Neural progenitor cell (in vitro differentiated cells): ENCODE data around the gene KDM3B. TPM values are rescaled to one million over a fixed set of nuclear protein-coding genes. Genes with fewer than 3 reads are reported as not detected.

Source experiments
- DNase-seq: peaks from one replicate; pipeline ENCODE4 v3.0.0-alpha.2; 2016; ENCODE audit warnings: low spot score
- H2AFZ ChIP-seq: fragments of 200-600 bp; sonication (generic); replicated peaks from 2 replicates; pipeline ENCODE4 v1.6.1; 2016; ENCODE audit warnings: antibody characterized with exemption
- H3F3A ChIP-seq: fragments of 200-600 bp; sonication (generic); 2 replicates; pipeline ENCODE4 v1.6.1; 2016; ENCODE audit warnings: antibody characterized with exemption, low read depth
- H3K27ac ChIP-seq: fragments of 200-600 bp; sonication (generic); 2 replicates; pipeline ENCODE4 v1.5.1; 2016; ENCODE audit warnings: mild to moderate bottlenecking
- H3K27me3 ChIP-seq: fragments of 200-600 bp; sonication (generic); 2 replicates; pipeline ENCODE4 v1.6.1; 2016; ENCODE audit warnings: mild to moderate bottlenecking, moderate library complexity
- H3K36me3 ChIP-seq: fragments of 200-600 bp; sonication (generic); 2 replicates; pipeline ENCODE4 v1.5.1; 2016
- H3K4me1 ChIP-seq: fragments of 200-600 bp; sonication (generic); 2 replicates; pipeline ENCODE4 v1.6.1; 2016; ENCODE audit warnings: mixed run types
- H3K4me2 ChIP-seq: fragments of 200-600 bp; sonication (generic); 2 replicates; pipeline ENCODE4 v1.6.1; 2016
- H3K4me3 ChIP-seq: fragments of 200-600 bp; sonication (generic); 2 replicates; pipeline ENCODE4 v1.5.1; 2016
- H3K79me2 ChIP-seq: fragments of 200-600 bp; sonication (generic); 2 replicates; pipeline ENCODE4 v1.6.1; 2016; ENCODE audit warnings: low read depth
- H3K9ac ChIP-seq: fragments of 200-600 bp; sonication (generic); 2 replicates; pipeline ENCODE4 v1.6.1; 2016
- H3K9me3 ChIP-seq: fragments of 200-600 bp; sonication (generic); 2 replicates; pipeline ENCODE4 v1.5.1; 2016; ENCODE audit warnings: low read depth
- H4K20me1 ChIP-seq: fragments of 200-600 bp; sonication (generic); 2 replicates; pipeline ENCODE4 v1.6.1; 2016; ENCODE audit warnings: low read depth
- H3K27ac Mint-ChIP-seq: 3 replicates; pipeline ENCODE4 v1.8.0; 2021; ENCODE audit warnings: mixed read lengths
- H3K27me3 Mint-ChIP-seq: 2 replicates; pipeline ENCODE4 v1.8.0; 2022; ENCODE audit warnings: low read depth, mild to moderate bottlenecking, inconsistent platforms, moderate library complexity, mixed read lengths; ENCODE audit not compliant: insufficient read depth
- H3K36me3 Mint-ChIP-seq: 3 replicates; pipeline ENCODE4 v1.8.0; 2021; ENCODE audit warnings: mixed read lengths
- H3K4me1 Mint-ChIP-seq: 3 replicates; pipeline ENCODE4 v1.8.0; 2021; ENCODE audit warnings: mixed read lengths
- H3K4me3 Mint-ChIP-seq: 3 replicates; pipeline ENCODE4 v1.8.0; 2021; ENCODE audit warnings: mild to moderate bottlenecking, moderate library complexity, mixed read lengths
- H3K9me3 Mint-ChIP-seq: 3 replicates; pipeline ENCODE4 v1.8.0; 2020; ENCODE audit warnings: mixed read lengths
- EZH2 ChIP-seq: fragments of 200-600 bp; sonication (generic); IDR thresholded peaks from 2 replicates; pipeline ENCODE4 v1.6.1; 2017; ENCODE audit warnings: antibody characterized with exemption, mild to moderate bottlenecking, moderate library complexity
- EZH2phosphoT487 ChIP-seq: fragments of 200-600 bp; sonication (generic); IDR thresholded peaks from 2 replicates; pipeline ENCODE4 v1.6.1; 2017; ENCODE audit warnings: antibody characterized with exemption
- total RNA-seq: library from RNA; depleted of rRNA; stranded (reverse); fragments of >200 nt; gene quantifications from 2 replicates; pipeline ENCODE4 v1.2.3, GENCODE V29; 2015; ENCODE audit warnings: low replicate concordance
- TF ChIP-seq, protein P1 (sequence below): fragments of 200-600 bp; sonication (generic); IDR thresholded peaks from 2 replicates; pipeline ENCODE4 v1.5.1; 2017; ENCODE audit warnings: antibody characterized with exemption, mild to moderate bottlenecking

KDM3B gene, protein sequence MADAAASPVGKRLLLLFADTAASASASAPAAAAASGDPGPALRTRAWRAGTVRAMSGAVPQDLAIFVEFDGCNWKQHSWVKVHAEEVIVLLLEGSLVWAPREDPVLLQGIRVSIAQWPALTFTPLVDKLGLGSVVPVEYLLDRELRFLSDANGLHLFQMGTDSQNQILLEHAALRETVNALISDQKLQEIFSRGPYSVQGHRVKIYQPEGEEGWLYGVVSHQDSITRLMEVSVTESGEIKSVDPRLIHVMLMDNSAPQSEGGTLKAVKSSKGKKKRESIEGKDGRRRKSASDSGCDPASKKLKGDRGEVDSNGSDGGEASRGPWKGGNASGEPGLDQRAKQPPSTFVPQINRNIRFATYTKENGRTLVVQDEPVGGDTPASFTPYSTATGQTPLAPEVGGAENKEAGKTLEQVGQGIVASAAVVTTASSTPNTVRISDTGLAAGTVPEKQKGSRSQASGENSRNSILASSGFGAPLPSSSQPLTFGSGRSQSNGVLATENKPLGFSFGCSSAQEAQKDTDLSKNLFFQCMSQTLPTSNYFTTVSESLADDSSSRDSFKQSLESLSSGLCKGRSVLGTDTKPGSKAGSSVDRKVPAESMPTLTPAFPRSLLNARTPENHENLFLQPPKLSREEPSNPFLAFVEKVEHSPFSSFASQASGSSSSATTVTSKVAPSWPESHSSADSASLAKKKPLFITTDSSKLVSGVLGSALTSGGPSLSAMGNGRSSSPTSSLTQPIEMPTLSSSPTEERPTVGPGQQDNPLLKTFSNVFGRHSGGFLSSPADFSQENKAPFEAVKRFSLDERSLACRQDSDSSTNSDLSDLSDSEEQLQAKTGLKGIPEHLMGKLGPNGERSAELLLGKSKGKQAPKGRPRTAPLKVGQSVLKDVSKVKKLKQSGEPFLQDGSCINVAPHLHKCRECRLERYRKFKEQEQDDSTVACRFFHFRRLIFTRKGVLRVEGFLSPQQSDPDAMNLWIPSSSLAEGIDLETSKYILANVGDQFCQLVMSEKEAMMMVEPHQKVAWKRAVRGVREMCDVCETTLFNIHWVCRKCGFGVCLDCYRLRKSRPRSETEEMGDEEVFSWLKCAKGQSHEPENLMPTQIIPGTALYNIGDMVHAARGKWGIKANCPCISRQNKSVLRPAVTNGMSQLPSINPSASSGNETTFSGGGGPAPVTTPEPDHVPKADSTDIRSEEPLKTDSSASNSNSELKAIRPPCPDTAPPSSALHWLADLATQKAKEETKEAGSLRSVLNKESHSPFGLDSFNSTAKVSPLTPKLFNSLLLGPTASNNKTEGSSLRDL (N-terminal part only)
- total RNA-seq = 130 and 136 TPM in 2 replicates

DNA sequence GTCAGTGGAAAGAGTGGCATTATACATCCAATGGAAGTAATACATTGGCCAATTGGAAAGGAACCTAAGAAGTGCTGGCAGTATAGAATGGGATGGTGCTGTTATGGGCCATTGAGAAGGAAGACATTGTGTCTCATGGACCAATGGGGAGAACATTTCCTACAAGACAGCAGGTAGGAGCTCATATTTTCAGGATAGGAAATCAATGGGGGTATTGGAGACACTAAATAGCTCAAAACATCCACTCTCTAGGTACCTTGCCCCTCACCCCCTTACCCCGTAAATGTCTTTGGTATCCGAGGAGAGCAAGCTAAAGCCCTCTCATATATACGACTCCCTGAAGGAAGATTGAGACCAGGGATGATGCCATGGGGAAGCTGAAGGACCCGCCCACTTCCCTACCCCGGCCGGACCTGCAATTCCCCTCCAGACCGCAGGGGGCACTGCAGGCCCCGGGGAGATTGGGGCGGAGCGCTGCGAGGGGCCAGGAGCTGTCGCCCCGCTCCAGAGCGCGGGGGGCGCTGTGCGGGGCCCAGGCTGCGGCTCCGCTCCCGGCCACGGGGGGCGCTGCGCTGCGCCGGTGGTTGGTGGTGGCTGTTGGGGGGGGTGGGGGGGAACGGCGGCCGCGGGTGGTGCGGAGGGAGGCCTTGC lies at the start of gene KDM3B:
Gene KDM3B, plus strand, starts transcription at position 615 of the 651 bp plus-strand sequence. CDS start 111 bp downstream, outside the sequence.
- Histone ChIP-seq H4K20me1 (peaks cover 38% of the 10 kb centered on the region), H3K27ac (peak within 1 kb of the TSS; percentile 84)
- H3K27ac Mint-ChIP-seq = peak within 1 kb of the TSS; percentile 95

DNA sequence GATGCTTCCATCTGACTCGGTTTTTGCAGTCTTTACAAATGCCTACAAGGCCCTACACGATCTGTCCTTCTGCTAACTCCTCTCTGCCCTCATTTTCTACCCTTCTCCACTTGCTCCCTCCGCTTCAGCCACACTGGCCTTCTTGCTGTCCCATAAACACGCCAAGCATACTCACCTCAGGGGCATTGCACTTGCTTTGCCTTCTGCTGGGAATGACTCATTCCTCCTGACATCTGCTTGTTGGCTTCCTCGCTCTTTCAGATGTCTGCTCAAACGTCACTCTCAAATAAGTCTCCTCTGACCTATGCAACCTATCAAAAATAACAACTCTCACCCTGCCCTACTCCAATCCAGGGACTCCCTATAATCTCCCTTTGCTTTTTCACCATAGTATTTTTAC lies 49.1 kb upstream of the KDM3B start:
- no peaks in the 10 kb centered on the region for H3K4me1 ChIP-seq
- H3K4me2 ChIP-seq = no peak overlapping the region
- Mint-ChIP-seq H3K36me3 (peaks cover 20% of the 10 kb centered on the region), H3K4me1 (peaks cover 5% of the 10 kb centered on the region), H3K4me3 (no peak overlapping the region), H3K27me3 (peaks cover 3% of the 10 kb centered on the region), H3K9me3 (no peaks in the 10 kb centered on the region), H3K27ac (no peak overlapping the region)
- no peaks in the 10 kb centered on the region for H3K27me3 ChIP-seq
- H3F3A ChIP-seq = no peaks in the 10 kb centered on the region
- no peak overlapping the region for H3K4me3 ChIP-seq
- H3K36me3 ChIP-seq = no peaks in the 10 kb centered on the region
- DNase-seq = no peak
- H3K9ac ChIP-seq = no peak overlapping the region
- H3K27ac ChIP-seq = no peak overlapping the region
- no peak overlapping the region for H2AFZ ChIP-seq
- no peaks in the 10 kb centered on the region for H3K9me3 ChIP-seq
- no peaks in the 10 kb centered on the region for H3K79me2 ChIP-seq
- TF ChIP-seq, protein P1, sequence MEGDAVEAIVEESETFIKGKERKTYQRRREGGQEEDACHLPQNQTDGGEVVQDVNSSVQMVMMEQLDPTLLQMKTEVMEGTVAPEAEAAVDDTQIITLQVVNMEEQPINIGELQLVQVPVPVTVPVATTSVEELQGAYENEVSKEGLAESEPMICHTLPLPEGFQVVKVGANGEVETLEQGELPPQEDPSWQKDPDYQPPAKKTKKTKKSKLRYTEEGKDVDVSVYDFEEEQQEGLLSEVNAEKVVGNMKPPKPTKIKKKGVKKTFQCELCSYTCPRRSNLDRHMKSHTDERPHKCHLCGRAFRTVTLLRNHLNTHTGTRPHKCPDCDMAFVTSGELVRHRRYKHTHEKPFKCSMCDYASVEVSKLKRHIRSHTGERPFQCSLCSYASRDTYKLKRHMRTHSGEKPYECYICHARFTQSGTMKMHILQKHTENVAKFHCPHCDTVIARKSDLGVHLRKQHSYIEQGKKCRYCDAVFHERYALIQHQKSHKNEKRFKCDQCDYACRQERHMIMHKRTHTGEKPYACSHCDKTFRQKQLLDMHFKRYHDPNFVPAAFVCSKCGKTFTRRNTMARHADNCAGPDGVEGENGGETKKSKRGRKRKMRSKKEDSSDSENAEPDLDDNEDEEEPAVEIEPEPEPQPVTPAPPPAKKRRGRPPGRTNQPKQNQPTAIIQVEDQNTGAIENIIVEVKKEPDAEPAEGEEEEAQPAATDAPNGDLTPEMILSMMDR = no peak
- TF ChIP-seq EZH2 (no peak), EZH2phosphoT487 (no peak)
- H4K20me1 ChIP-seq = no peaks in the 10 kb centered on the region

More for the DNA sequence above, at the start of gene KDM3B:
- peak within 1 kb of the TSS; percentile 96 for H3K4me2 ChIP-seq
- H3F3A ChIP-seq = peaks cover 53% of the 10 kb centered on the region
- no peak within 1 kb of the TSS for H2AFZ ChIP-seq
- H3K79me2 ChIP-seq = peaks cover 46% of the 10 kb centered on the region
- H3K36me3 Mint-ChIP-seq = peaks cover 36% of the 10 kb centered on the region
- H3K27me3 ChIP-seq = no peaks in the 10 kb centered on the region
- peaks cover 9% of the 10 kb centered on the region for H3K9me3 Mint-ChIP-seq
- H3K4me1 Mint-ChIP-seq = peaks cover 25% of the 10 kb centered on the region
- H3K4me1 ChIP-seq = peaks cover 16% of the 10 kb centered on the region
- no peaks in the 10 kb centered on the region for H3K9me3 ChIP-seq
- peak within 1 kb of the TSS; percentile 100 for H3K4me3 ChIP-seq
- H3K9ac ChIP-seq = peak within 1 kb of the TSS; percentile 91
- TF ChIP-seq, protein P1 = peak; percentile 93
- no peak for TF ChIP-seq EZH2phosphoT487
- DNase-seq = peak; percentile 93
- H3K4me3 Mint-ChIP-seq = peak within 1 kb of the TSS; percentile 97
- H3K36me3 ChIP-seq = no peaks in the 10 kb centered on the region
- peaks cover 6% of the 10 kb centered on the region for H3K27me3 Mint-ChIP-seq

DNA sequence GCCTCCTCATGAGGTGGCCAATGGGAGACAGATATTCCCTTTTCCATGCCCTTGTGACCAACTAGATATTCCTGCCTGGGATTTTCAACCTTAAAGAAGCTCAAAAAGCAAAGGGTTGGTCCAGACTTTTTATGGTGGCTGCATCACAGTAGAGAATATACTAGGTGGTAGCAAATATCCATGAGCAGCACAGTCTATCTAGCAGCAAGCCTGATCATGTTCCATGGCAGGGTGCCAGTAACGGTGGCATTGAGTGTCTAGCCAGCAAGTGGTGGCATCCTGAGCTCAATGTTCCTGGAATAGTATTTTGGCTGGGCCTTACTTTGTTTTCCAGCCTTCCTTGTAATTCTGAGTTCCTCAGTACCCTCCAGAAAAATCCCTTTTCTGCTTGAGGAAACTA lies 46.7 kb upstream of the KDM3B start:
- Histone ChIP-seq H3K9me3 (no peaks in the 10 kb centered on the region), H2AFZ (no peak overlapping the region), H3K9ac (no peak overlapping the region), H3K4me1 (no peaks in the 10 kb centered on the region), H3F3A (no peaks in the 10 kb centered on the region), H3K27me3 (no peaks in the 10 kb centered on the region), H3K4me3 (no peak overlapping the region), H3K79me2 (no peaks in the 10 kb centered on the region), H4K20me1 (no peaks in the 10 kb centered on the region), H3K4me2 (no peak overlapping the region), H3K36me3 (no peaks in the 10 kb centered on the region), H3K27ac (no peak overlapping the region)
- no peak overlapping the region for H3K4me3 Mint-ChIP-seq
- peaks cover 2% of the 10 kb centered on the region for H3K27me3 Mint-ChIP-seq
- TF ChIP-seq, protein P1 = no peak
- no peak for TF ChIP-seq EZH2
- TF ChIP-seq EZH2phosphoT487 = no peak
- no peak overlapping the region for H3K27ac Mint-ChIP-seq
- peaks cover 12% of the 10 kb centered on the region for H3K36me3 Mint-ChIP-seq
- peaks cover 5% of the 10 kb centered on the region for H3K4me1 Mint-ChIP-seq
- no peaks in the 10 kb centered on the region for H3K9me3 Mint-ChIP-seq
- DNase-seq = no peak
